Esophagus squamous epithelium (tissue), 5 donors: ENCODE data around the gene NR2C2AP. TPM values are rescaled to one million over a fixed set of nuclear protein-coding genes. Genes with fewer than 3 reads are reported as not detected.

Experiments used
- DNase-seq: peaks from one replicate; lab custom pipeline; 2025; lab: John Stamatoyannopoulos, UW
- H3K27ac ChIP-seq, 4 donors: fragments of 200-600 bp; sonication (generic); one replicate each; pipeline ENCODE4 v1.5.1; 2016 to 2019; ENCODE audit warnings: mild to moderate bottlenecking in 1 of 4
- H3K27me3 ChIP-seq, 4 donors: fragments of 200-600 bp; sonication (generic); 1 replicate in 3 of 4; 2 replicates in 1 of 4; pipeline versions ENCODE4 v1.5.1 to v1.6.0; 2017 to 2021; ENCODE audit warnings: antibody characterized with exemption in 1 of 4
- H3K36me3 ChIP-seq, 3 donors: fragments of 200-600 bp; sonication (generic); one replicate each; pipeline ENCODE4 v1.5.1; 2016 to 2019
- H3K4me1 ChIP-seq, 3 donors: fragments of 200-600 bp; sonication (generic); one replicate each; pipeline ENCODE4 v1.5.1; 2017 to 2019
- H3K4me3 ChIP-seq, 4 donors: fragments of 200-600 bp; sonication (generic); 1 replicate in 3 of 4; 2 replicates in 1 of 4; pipeline ENCODE4 v1.5.1; 2016 to 2019; ENCODE audit warnings: mild to moderate bottlenecking in 2 of 4, moderate library complexity in 1 of 4
- H3K9me3 ChIP-seq, 3 donors: fragments of 200-600 bp; sonication (generic); one replicate each; pipeline ENCODE4 v1.5.1; 2016 to 2019
- POLR2A ChIP-seq, 4 donors: fragments of 450-650 bp; IDR thresholded peaks; one replicate each; pipeline ENCODE4 v1.6.1; 2017; ENCODE audit warnings: antibody characterized with exemption in 4 of 4, mild to moderate bottlenecking in 4 of 4, moderate library complexity in 3 of 4
- WGBS, 2 donors: methylation state at CpG; one replicate each; pipeline ENCODE4 v1.1.5; 2018; 5-methylcytosine and 5-hydroxymethylcytosine counted together
- intact Hi-C: fragments of 100-400 bp; cut with DNase I; formaldehyde crosslinking; loops from one replicate; pipeline ENCODE4 v1.15.0; 2022
- total RNA-seq, 4 donors: library from RNA; depleted of rRNA; stranded (reverse); fragments of >200 nt; gene quantifications; one replicate each; pipeline ENCODE4 v1.1.0, GENCODE V29; 2016
- TF ChIP-seq, protein P1 (sequence below), 6 experiments: fragments of 450-650 bp in 4 of 6; fragments of 200-600 bp in 2 of 6; sonication (generic) in 2 of 6; IDR thresholded peaks; one replicate each; pipeline ENCODE4 v1.5.1; 2016 to 2019; ENCODE audit warnings: antibody characterized with exemption in 6 of 6, mild to moderate bottlenecking in 4 of 6, moderate library complexity in 4 of 6
- donor health status: DM: yes; HTN: yes; CAD: no.

NR2C2AP gene
- total RNA-seq, 4 donors from 2014 or later: 8.8 to 22.9 (median 13.0) TPM

GRCh38 chr19:19211499-19212420 is 8.5 kb upstream of the NR2C2AP start, which contains the start of gene NCAN:
Gene NCAN, plus strand, starts transcription at chr19:19211958. Its CDS starts 4,996 bp downstream, at chr19:19216954.
- DNase-seq: no peak
- TF ChIP-seq, protein P1, sequence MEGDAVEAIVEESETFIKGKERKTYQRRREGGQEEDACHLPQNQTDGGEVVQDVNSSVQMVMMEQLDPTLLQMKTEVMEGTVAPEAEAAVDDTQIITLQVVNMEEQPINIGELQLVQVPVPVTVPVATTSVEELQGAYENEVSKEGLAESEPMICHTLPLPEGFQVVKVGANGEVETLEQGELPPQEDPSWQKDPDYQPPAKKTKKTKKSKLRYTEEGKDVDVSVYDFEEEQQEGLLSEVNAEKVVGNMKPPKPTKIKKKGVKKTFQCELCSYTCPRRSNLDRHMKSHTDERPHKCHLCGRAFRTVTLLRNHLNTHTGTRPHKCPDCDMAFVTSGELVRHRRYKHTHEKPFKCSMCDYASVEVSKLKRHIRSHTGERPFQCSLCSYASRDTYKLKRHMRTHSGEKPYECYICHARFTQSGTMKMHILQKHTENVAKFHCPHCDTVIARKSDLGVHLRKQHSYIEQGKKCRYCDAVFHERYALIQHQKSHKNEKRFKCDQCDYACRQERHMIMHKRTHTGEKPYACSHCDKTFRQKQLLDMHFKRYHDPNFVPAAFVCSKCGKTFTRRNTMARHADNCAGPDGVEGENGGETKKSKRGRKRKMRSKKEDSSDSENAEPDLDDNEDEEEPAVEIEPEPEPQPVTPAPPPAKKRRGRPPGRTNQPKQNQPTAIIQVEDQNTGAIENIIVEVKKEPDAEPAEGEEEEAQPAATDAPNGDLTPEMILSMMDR (IDR thresholded peaks at IDR 0.05): no peak
- TF ChIP-seq POLR2A (IDR thresholded peaks at IDR 0.05): no peak
- H3K36me3 ChIP-seq: no peaks in the 10 kb centered on the region
- no peaks in the 10 kb centered on the region for H3K9me3 ChIP-seq
- intact Hi-C loops: no loop called here
- peaks cover 0 to 5% (median 0%) of the 10 kb centered on the region in 3 donors for H3K4me1 ChIP-seq
- H3K27me3 ChIP-seq: peaks cover 0 to 99% (median 15%) of the 10 kb centered on the region in 4 donors
- H3K27ac ChIP-seq: no peak within 1 kb of the TSS
- WGBS, 2 donors: 2 to 21% methylated on average over 15 to 25 of the region's 54 CpGs
- no peak within 1 kb of the TSS for H3K4me3 ChIP-seq

- DNase-seq: no peak
- H3K36me3 ChIP-seq: no peaks in the 10 kb centered on the region
- H3K4me1 ChIP-seq: peaks cover 0 to 5% (median 0%) of the 10 kb centered on the region in 3 donors
- peaks cover 0 to 83% (median 15%) of the 10 kb centered on the region in 4 donors for H3K27me3 ChIP-seq
- H3K4me3 ChIP-seq: no peak overlapping the region
- intact Hi-C loops: no loop called here
- WGBS, 2 donors: 41 to 50% methylated on average over 8 of the region's 9 CpGs
- H3K9me3 ChIP-seq: no peaks in the 10 kb centered on the region
- TF ChIP-seq POLR2A (IDR thresholded peaks at IDR 0.05): no peak
- TF ChIP-seq, protein P1 (IDR thresholded peaks at IDR 0.05): no peak
- H3K27ac ChIP-seq: no peak overlapping the region
These were observed 6.2 kb upstream of the NR2C2AP start for GRCh38 chr19:19209372-19209771.

- intact Hi-C loops: no loop called here
- H3K36me3 ChIP-seq: no peaks in the 10 kb centered on the region
- no peaks in the 10 kb centered on the region for H3K9me3 ChIP-seq
- peaks cover 0 to 68% (median 14%) of the 10 kb centered on the region in 4 donors for H3K27me3 ChIP-seq
- no peak overlapping the region for H3K4me3 ChIP-seq
- WGBS, 2 donors: 69 to 71% methylated on average over 3 of the region's 8 CpGs
- TF ChIP-seq POLR2A (IDR thresholded peaks at IDR 0.05): no peak
- TF ChIP-seq, protein P1 (IDR thresholded peaks at IDR 0.05): no peak
- no peak for DNase-seq
- H3K27ac ChIP-seq: peak overlapping the region in 2 of 4 donors; percentile 1 to 46
- peaks cover 0 to 13% (median 1%) of the 10 kb centered on the region in 3 donors for H3K4me1 ChIP-seq
These were observed 4.7 kb upstream of the NR2C2AP start for GRCh38 chr19:19207637-19208572.

GRCh38 chr19:19206938-19207337 is 3.7 kb upstream of the NR2C2AP start:
- intact Hi-C loops: no loop called here
- no peak for DNase-seq
- H3K4me1 ChIP-seq: peaks cover 0 to 23% (median 11%) of the 10 kb centered on the region in 3 donors
- H3K27ac ChIP-seq: no peak overlapping the region
- H3K4me3 ChIP-seq: no peak overlapping the region
- no peak for TF ChIP-seq POLR2A (IDR thresholded peaks at IDR 0.05)
- TF ChIP-seq, protein P1 (IDR thresholded peaks at IDR 0.05): no peak
- WGBS, 2 donors: 42 to 54% methylated on average over 4 to 5 of the region's 5 CpGs
- no peaks in the 10 kb centered on the region for H3K9me3 ChIP-seq
- H3K36me3 ChIP-seq: peaks cover 0 to under 1% (median 0%) of the 10 kb centered on the region in 3 donors
- H3K27me3 ChIP-seq: peaks cover 0 to 58% (median 6%) of the 10 kb centered on the region in 4 donors
